HG02571 (cell line): ENCODE data around the gene LRR1.
A peak's percentile ranks its signal among the peaks of the same experiment; 100 is the strongest.
"Not testable (repeated sequence)": the region's sequence is repeated elsewhere in the genome, so short reads cannot be mapped to it uniquely, and the experiment has no call there.

ENCODE experiments used
- ATAC-seq: cut with Tn5 transposase; IDR thresholded peaks from one replicate; pipeline ENCODE4 v1.9.1; 2021; ENCODE audit warnings: mild to moderate bottlenecking, moderate library complexity; ENCODE audit not compliant: unreplicated experiment

The LRR1 gene

DNA sequence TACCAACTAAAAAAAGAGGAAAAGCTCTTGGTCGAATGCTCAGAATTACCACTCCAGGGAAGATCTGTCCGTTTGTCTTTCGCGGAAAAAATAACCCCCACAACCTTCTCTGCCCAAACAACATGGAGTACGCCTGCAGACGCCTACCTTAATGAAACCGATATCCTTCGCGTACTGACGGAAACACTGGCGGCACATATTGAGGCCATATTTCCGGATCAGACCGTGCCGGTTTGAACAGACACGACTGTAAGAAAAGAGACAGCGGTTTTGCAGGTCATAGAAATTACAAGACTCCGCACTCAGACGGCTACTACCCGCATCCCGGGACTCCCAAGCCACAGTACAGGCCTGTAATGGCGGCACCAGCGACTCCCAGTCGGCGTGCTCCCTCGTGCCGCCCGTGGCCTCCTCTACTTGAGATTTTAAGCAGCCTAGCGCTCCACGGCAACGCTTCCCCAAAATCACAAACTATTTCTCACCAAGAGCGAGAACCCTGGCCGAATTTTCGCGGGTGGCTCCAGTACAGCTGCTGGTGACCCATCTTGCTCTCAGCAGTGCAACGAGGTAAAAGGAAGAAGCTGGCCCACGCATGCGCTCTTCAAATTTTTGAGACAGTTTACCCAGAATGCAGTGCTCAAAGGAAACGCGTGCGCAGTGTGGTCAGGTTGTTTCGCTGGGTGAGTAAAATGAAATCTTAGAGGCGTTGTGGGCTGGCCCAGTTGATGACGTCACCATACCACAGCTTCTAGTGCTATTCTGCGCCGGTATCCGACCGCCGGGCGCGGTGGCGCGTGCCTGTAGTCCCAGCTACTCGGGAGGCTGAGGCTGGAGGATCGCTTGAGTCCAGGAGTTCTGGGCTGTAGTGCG, 12.7 kb upstream of the LRR1 start, which contains the start of gene RPS29:
TSS of gene RPS29 (minus strand) at position 578 of the 870 bp plus-strand sequence. CDS start at position 544, 34 bp downstream.
- peak; percentile 91 for ATAC-seq

DNA sequence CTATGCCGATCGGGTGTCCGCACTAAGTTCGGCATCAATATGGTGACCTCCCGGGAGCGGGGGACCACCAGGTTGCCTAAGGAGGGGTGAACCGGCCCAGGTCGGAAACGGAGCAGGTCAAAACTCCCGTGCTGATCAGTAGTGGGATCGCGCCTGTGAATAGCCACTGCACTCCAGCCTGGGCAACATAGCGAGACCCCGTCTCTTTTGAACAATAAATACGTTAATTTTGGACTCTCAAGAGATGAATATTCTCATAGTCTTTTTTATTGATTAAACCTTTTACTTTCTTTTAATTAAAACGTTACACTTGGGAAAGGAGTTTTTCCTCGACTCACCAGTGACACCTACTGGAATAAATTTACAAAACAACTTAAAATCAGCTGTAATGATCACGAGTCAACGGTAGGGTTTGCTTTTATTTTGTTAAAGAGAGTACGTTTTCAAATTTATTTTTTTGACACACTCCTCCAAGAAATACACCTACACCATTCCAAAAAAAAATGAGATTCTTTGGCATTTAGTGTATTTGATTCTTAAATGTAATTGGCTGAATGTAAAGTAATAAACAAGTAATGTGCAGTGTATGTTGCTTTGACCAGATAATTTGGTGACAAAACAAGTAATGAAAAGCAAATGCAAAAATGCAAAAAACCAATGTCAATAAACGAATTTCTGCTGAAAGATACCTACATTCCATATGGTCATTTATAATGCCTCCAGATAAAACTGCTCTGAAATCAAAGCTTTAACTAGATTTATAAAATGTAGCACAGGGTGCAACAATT, 11.9 kb upstream of the LRR1 start:
- ATAC-seq, result peak; percentile 19

GRCh38 chr14:49589387-49589786, 9.4 kb upstream of the LRR1 start:
- no peak for ATAC-seq

- no peak for ATAC-seq
Observed at GRCh38 chr14:49593016-49593415, 5.7 kb upstream of the LRR1 start.

DNA sequence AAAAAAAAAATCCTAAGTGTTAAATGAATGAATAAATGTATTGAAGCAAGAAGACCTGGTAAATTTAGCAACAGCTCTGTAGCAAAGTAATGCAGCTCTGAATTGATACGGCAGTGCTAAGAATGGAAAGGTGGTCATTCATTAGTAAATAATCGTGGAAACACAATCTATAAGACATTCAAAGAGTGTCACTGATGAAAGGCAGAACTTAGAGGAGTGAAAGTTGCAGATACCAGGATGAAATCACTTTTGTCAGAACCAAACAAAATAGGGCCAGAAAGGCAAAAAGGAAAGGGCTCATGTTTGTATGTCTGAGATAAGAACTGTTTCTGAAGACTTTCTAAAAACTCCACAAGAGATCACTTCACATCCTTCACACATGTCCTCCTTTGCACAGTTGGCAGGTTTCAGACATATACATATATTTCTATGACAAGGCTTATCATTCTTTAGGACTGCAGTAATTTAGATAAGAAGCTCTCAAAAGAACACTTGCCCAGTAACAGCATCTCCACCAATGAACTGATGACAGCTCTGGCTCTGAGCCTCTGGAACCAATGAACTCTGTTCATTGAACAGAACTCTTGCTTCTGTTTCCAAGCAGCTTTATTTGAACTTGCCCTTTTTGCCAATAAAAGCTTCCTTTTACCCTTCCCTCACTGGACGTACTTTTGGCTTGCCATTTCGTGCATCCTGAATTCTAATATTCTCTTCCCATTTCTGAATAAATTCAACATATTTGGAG, 4.2 kb upstream of the LRR1 start:
- no peak for ATAC-seq

DNA sequence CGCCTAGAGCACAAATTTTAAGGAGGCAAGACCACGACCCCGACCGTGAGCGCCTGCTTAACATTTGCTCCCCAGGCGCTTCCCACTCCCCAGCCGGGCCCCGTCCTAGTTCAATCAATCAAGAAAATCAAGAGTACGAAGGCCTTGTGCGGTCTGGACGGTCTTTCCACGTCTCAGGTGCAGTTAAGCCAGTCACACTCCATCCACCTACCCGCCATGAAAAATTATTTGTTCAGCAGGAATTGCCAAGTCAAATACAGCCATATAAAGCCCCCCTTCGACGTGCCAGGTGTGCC, 603 bp upstream of the LRR1 start:
- ATAC-seq, result no peak

GRCh38 chr14:49607583-49607982, 8.8 kb downstream of the LRR1 start:
- no peak for ATAC-seq

DNA sequence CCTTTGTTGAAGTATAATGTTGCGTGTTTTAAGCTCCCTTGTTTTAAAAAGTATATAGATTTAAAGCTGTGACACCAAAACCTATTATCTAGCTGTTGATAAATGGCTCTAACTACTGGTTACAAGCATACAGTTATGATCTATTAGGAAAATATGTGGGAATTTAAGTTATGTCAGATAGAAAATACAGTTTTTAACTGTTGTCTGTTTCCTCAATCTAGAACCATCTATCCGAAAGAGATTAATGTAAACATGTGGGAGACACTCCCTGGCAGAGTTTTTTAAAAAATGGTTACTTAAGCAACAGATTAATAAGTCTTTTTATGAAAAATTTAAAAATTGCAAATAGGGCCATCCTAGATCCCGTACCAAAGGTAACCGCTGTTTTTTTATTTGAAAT, 13.5 kb downstream of the LRR1 start:
- ATAC-seq, result no peak

- no peak for ATAC-seq
Observed at GRCh38 chr14:49612671-49613070, 13.9 kb downstream of the LRR1 start.

DNA sequence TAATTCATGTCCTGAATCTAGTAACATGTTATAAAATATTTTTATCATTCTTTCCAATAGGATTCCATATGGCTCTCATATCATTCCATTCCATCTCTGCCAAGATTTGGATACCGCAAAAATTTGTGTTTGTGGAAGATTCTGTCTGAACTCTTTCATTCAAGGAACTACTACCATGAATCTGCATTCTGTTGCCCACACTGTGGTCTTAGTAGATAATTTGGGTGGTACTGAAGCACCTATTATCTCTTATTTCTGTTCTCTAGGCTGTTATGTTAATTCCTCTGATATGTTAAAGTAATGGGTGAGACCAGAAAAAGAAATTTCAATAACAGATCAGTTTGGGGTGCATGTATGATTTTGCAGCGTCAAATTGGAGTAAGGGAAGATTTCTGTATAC, 15.5 kb downstream of the LRR1 start:
- no peak for ATAC-seq

DNA sequence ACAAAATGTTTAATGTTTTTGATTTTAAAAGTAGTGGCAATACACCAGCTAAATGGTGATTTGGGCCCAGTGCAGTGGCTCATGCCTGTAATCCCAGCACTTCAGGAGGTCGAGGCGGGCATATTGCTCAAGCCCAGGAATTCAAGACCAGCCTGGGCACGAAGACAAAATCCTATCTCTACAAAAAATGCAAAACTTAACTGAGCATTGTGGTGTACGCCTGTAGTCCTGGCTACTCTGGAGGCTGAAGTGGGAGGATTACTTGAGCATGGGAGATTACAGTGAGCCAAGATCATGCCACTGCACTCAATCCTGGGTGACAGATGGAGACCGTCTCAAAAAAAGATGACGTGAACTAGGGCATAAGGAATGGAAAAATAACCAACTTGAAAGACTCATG, 17.0 kb downstream of the LRR1 start:
- no peak for ATAC-seq

DNA sequence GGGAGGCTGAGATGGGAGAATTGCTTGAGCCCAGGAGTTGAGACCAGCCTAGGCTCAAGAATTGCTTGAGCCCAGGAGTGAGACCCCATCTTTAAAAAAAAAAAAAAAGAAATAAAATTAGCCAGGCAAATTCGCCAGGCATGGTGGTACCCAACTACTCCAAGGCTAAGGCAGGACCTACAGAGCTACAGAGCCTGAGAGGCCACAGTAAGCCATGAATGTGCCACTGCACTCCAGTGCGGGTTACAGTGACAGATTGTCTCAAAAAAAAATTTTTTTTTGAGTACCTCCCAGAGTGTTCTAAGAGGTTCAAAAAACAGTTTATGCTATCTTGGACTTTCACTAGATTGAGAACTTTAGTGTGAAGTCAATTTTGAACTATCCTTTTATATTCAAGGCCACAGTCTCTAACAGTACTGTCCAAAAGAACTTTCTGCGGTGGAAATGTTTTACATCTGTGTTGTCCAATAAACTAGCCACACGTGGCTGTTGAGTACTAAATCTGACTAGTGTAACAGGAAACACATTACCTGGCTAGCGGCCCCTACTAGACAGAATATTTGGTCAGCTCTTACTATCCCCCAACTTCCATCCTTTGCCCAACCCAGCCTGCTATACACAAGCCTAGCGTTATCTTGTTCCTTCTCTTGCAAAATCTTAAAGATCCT, 19.2 kb downstream of the LRR1 start:
- no peak for ATAC-seq

DNA sequence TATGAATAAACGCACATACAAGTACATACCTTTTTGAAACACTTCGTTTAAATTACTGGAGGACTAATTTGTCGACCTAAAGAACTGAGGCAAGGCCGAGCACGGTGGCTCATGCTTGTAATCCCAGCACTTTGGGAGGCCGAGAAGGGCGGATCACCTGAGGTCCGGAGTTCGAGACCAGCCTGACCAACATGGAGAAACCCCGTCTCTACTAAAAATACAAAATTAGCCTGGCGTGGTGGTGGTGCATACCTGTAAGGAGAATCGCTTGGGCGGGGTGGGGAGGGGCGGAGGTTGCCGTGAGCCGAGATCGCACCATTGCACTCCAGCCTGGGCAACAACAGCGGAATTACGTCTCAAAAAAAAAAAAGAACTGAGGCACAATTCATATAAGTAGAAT, 20.5 kb downstream of the LRR1 start:
- not testable (repeated sequence) for ATAC-seq

DNA sequence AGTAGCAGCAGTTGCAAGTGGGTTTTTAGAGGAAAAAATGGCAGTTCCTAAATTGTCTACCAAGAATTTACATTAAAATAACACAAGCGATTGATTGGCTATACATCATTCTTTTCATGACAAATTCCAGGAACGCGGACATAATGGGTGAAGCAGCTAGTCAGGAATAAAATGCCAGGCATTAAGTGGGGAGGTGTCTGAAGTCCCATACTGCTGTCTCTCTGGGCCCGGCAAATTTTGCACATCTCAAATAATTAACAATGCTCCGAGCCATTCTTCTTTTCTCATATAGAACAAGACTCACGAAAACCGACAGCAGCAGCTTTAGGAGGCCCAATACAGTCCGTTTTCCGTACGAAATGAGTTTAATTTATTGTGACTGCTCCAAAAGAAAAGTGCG, 21.0 kb downstream of the LRR1 start:
- ATAC-seq, result no peak

DNA sequence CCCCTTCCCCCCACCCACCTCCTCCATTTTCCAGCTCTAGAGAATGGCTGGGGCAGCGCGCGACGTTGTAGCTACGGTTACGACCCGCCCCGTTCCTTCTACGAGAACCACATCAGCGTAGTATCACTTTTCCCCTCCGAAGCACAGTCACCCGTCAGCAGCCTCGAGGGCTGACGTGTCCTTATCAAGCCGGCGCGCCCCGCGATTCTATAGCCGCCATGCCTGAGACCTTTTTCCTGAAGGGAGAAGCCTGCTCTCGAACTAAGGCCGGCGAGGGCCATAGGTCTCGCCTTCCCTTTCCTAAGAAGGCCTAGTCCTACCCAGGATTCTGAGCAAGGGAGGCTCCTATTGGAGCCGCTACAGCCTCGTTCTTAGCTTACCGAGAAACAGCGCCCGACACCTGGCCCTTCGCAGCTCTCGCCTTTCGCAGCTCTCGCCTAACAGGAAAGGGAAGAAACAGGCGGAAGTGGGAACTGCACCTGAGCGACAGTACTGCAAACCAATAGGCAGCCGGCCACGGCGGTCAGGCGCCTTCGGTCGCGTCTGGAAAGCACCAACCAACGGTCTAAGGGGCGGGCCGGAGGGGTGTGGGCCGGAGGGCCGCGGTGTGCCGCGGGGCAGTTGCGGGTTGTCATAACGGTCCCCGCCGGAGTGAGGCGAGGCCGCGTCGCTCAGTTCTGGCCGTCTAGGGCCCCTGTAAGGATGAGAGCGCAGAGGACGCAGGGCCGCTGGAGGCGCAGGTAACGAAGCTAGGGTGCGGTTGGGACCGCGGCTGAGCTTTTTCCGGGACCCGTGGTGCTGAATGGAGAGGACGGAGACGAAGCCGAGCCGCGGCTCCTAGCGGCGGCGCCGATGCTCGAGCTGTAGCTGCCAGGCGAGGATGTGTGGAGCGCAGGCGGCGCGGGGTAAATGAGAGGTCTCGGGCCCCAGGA, 21.7 kb downstream of the LRR1 start, which contains the start of the genes MGAT2 and RPL36AL:
TSS of gene MGAT2 (plus strand) at position 618 of the 932 bp plus-strand sequence. CDS start 470 bp downstream, outside the sequence.
TSS of gene RPL36AL (minus strand) at position 445 of the 932 bp plus-strand sequence. CDS start 1,522 bp downstream, outside the sequence.
- ATAC-seq, result peak; percentile 94

DNA sequence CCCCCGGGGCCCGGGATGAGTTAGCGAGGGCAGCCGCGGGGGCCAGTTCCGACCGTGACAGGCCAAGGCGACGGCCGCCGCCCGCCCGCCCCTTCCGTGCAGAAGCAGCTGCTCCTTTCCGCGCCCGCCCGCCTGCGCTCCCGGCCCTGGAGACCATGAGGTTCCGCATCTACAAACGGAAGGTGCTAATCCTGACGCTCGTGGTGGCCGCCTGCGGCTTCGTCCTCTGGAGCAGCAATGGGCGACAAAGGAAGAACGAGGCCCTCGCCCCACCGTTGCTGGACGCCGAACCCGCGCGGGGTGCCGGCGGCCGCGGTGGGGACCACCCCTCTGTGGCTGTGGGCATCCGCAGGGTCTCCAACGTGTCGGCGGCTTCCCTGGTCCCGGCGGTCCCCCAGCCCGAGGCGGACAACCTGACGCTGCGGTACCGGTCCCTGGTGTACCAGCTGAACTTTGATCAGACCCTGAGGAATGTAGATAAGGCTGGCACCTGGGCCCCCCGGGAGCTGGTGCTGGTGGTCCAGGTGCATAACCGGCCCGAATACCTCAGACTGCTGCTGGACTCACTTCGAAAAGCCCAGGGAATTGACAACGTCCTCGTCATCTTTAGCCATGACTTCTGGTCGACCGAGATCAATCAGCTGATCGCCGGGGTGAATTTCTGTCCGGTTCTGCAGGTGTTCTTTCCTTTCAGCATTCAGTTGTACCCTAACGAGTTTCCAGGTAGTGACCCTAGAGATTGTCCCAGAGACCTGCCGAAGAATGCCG, 22.6 kb downstream of the LRR1 start:
- ATAC-seq, result peak; percentile 28

DNA sequence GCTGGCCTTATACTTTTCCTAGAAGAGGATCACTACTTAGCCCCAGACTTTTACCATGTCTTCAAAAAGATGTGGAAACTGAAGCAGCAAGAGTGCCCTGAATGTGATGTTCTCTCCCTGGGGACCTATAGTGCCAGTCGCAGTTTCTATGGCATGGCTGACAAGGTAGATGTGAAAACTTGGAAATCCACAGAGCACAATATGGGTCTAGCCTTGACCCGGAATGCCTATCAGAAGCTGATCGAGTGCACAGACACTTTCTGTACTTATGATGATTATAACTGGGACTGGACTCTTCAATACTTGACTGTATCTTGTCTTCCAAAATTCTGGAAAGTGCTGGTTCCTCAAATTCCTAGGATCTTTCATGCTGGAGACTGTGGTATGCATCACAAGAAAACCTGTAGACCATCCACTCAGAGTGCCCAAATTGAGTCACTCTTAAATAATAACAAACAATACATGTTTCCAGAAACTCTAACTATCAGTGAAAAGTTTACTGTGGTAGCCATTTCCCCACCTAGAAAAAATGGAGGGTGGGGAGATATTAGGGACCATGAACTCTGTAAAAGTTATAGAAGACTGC, 23.4 kb downstream of the LRR1 start:
- no peak for ATAC-seq

- no peak for ATAC-seq
Observed at GRCh38 chr14:49623387-49623786, 24.6 kb downstream of the LRR1 start.
